ENCODE measurements around the gene SFTPD.

SFTPD gene

GRCh38 chr10:79942261-79943185 lies 6.4 kb downstream of the SFTPD start:
- Mint-ChIP-seq H3K36me3 (ENCODE audit: low read depth) (no peaks in the 10 kb centered on the region), H3K4me3 (no peak overlapping the region), H3K4me1 (peaks cover 19% of the 10 kb centered on the region), H3K9me3 (no peaks in the 10 kb centered on the region), H3K27ac (no peak overlapping the region), H3K27me3 (ENCODE audit: low read depth) (no peaks in the 10 kb centered on the region)
- TF ChIP-seq CTCF (IDR thresholded peaks at IDR 0.05; ENCODE audit: unreplicated experiment in 3 of 3), result no peak

- H3K27me3 Mint-ChIP-seq (ENCODE audit: low read depth), result no peaks in the 10 kb centered on the region
- TF ChIP-seq CTCF (IDR thresholded peaks at IDR 0.05; ENCODE audit: unreplicated experiment in 3 of 3), result no peak
- no peaks in the 10 kb centered on the region for H3K9me3 Mint-ChIP-seq
- no peak overlapping the region for H3K27ac Mint-ChIP-seq
- H3K36me3 Mint-ChIP-seq (ENCODE audit: low read depth), result no peaks in the 10 kb centered on the region
- H3K4me3 Mint-ChIP-seq, result no peak overlapping the region
- H3K4me1 Mint-ChIP-seq, result peaks cover 27% of the 10 kb centered on the region
Observed at GRCh38 chr10:79941585-79942210, 7.2 kb downstream of the SFTPD start.

- Mint-ChIP-seq H3K27me3 (ENCODE audit: low read depth) (no peaks in the 10 kb centered on the region), H3K9me3 (no peaks in the 10 kb centered on the region), H3K36me3 (ENCODE audit: low read depth) (no peaks in the 10 kb centered on the region), H3K27ac (no peak overlapping the region), H3K4me3 (no peak overlapping the region), H3K4me1 (peaks cover 33% of the 10 kb centered on the region)
- no peak for TF ChIP-seq CTCF (IDR thresholded peaks at IDR 0.05; ENCODE audit: unreplicated experiment in 3 of 3)
Observed at GRCh38 chr10:79941146-79941545, 7.8 kb downstream of the SFTPD start.

- no peak overlapping the region for H3K4me3 Mint-ChIP-seq
- no peak for TF ChIP-seq CTCF (IDR thresholded peaks at IDR 0.05; ENCODE audit: unreplicated experiment in 3 of 3)
- peaks cover 35% of the 10 kb centered on the region for H3K4me1 Mint-ChIP-seq
- H3K36me3 Mint-ChIP-seq (ENCODE audit: low read depth), result no peaks in the 10 kb centered on the region
- no peak overlapping the region for H3K27ac Mint-ChIP-seq
- H3K9me3 Mint-ChIP-seq, result no peaks in the 10 kb centered on the region
- H3K27me3 Mint-ChIP-seq (ENCODE audit: low read depth), result no peaks in the 10 kb centered on the region
Observed at GRCh38 chr10:79940431-79940830, 8.5 kb downstream of the SFTPD start.

GRCh38 chr10:79939969-79940368 lies 8.9 kb downstream of the SFTPD start:
- Mint-ChIP-seq H3K27ac (no peak overlapping the region), H3K4me1 (peaks cover 37% of the 10 kb centered on the region), H3K27me3 (ENCODE audit: low read depth) (no peaks in the 10 kb centered on the region), H3K36me3 (ENCODE audit: low read depth) (no peaks in the 10 kb centered on the region), H3K9me3 (no peaks in the 10 kb centered on the region), H3K4me3 (no peak overlapping the region)
- no peak for TF ChIP-seq CTCF (IDR thresholded peaks at IDR 0.05; ENCODE audit: unreplicated experiment in 3 of 3)
